ENCODE data around the gene IMMP2L.
"Not testable (repeated sequence)": the region's sequence is repeated elsewhere in the genome, so short reads cannot be mapped to it uniquely, and the experiment has no call there.

Gene IMMP2L

DNA sequence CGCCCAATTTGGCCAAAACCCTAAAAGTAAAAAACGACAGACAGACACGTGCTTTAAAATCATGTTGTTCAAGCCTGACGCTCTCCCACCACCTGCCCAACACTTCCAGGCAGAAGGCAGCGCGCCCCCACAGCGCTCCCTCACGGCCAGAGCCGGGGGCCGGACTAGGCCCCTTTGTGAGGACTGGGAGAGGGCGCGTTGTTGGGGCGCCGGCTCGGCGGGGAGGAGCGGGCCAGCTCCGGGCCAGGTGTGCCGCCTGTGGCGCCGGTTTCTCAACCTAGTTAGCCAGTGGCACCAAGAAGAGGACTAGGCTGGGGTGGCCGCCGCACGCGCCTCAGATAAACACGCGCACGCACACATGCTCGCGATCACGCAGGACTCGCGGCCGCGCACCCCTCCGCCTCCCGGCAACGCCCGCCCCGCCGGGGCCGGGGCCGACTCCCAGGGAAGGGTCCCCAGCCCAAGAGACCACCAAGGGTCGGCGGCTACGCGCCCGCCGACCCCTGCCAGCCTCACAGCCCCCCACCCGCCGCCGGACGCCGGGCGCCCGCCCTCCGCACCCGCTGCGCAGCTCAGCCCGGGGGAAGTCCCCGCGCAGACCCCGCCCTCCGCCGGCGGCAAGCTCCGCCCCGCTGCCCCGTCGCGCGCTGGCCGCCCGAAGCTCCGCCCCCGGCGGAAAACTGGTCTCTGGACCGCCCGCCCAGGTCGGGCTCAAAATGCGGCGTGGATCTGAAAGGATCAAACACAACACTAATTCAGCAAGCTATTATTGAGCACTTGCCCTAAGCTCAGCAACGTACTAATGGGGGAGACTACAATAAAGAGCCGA lies at the start of gene IMMP2L:
IMMP2L (minus strand) TSS at position 589 of the 829 bp plus-strand sequence.
- no peak for FAIRE-seq

DNA sequence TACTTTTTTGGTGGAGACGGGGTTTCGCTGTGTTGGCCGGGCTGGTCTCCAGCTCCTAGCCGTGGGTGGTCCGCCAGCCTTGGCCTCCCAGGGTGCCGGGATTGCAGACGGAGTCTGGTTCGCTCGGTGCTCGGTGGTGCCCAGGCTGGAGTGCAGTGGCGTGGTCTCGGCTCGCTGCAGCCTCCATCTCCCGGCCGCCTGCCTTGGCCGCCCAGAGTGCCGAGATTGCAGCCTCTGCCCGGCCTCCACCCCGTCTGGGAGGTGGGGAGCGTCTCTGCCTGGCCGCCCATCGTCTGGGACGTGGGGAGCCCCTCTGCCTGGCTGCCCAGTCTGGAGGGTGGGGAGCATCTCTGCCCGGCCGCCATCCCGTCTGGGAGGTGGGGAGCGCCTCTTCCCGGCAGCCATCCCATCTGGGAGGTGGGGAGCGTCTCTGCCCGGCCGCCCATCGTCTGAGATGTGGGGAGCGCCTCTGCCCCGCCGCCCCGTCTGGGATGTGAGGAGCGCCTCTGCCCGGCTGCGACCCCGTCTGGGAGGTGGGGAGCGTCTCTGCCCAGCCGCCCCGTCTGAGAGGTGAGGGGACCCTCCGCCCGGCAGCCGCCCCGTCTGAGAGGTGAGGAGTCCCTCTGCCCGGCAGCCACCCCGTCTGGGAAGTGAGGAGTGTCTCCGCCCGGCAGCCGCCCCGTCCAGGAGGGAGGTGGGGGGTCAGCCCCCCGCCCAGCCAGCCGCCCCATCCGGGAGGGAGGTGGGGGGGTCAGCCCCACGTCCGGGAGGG lies 47.4 kb upstream of the IMMP2L start:
- FAIRE-seq: not testable (repeated sequence)

DNA sequence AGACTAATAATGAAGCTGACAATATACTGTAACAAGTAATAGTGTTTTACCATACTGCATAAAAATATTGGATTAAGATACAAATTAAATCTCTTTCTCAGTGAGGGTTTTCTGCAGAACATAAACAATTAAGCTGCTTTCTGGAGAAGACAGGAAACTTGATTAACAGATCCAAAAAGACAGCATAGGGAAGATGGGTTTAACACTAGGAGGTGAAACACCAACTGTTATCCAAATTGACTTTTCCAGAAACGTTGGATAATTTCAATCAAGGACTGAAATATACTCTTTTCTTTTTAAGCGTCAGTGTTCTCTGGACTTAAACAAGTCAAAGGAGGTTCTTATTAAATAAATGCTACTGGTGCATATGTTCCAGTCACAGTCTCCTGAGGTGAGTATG lies 45.3 kb upstream of the IMMP2L start:
- no peak for FAIRE-seq

DNA sequence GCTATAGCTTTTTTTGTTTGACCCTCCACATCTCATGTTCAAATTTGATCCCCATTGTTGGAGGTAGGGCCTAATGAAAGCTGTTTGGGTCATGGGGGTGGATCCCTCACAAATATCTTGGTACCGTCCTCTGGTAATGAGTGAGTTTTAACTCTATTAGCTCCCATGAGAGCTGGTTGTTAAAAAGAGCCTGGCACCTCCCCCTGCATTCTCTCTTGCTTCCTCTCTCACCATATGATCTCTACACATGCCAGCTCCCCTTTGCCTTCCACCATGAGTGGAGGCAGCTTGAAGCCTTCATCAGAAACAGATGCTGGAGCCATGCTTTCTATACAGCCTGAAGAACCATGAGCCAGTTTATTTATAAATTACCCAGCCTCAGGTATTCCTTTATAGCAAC lies 43.0 kb upstream of the IMMP2L start:
- no peak for FAIRE-seq

DNA sequence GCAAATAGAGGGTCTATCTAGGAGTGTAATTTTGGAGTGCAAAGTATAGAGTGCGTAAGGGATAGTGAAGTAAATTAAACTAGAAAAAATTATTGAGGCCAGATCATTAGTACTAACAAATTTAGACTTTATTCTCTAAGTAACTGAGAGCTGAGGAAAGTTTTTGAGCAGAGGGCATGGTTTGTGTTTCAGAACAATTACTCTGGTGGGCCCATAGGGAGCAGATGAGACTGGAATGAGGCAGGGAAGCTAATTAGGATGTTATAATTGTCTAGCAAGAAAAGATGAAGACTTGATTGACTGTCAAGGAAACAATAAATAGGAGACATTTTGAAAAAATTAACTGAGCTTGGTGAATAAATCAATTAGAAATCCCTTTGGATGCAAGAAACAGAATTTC lies 37.8 kb upstream of the IMMP2L start:
- FAIRE-seq: no peak

DNA sequence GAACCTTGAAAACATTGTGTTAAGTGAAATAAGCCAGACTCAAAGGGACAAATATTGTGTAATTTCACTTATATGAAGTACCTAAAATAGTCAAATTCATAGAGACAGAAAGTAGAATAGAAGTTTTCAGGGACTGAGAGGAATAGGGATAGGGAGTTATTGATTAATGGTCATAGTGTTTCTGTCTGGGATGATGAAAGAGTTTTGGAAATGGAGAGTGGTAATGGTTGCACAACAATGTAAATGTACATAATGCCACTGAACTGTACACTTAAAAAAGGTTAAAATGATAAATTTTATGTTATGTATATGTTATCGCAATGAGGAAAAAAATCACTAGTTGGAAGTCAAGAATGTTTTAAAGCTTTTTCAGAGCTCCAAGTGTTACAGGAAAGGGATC lies 33.5 kb upstream of the IMMP2L start:
- FAIRE-seq: no peak

DNA sequence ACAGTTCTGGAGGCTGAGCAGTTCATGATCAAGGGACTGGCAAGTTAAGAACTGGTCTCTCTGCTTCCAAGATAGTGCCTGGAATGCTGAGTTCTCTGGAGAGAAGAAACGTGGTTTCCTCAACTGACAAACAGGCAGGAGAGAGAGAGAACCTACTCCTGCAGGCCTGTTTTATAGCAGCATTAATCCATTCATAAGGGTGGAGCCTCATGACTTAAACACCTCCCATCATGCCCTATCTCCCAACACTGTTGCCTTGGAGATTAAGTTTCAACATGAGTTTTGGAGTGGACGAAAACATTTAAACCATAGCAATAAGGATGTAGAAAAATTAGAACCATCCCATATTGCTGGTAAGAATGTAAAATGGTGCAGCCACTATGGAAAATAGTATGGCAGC lies 32.3 kb upstream of the IMMP2L start:
- FAIRE-seq: no peak

DNA sequence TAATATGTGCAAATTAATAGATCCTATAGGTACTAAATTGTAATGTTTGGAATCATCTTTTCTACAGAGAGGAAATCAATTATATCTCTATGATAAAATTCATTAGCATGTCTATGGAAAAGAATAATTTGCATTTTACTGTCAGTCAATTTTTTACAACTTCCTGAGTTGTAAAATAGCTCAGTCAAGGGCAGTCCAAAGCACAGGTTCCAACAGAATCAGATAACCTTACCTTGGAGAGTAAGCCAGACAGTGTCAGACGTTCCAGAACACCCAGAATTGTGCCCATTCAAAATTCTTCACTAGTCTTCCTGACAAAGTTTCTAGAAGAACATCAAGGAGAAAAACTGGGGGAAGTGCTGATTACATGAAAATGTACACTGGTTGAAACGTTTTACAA lies 31.1 kb upstream of the IMMP2L start:
- no peak for FAIRE-seq

DNA sequence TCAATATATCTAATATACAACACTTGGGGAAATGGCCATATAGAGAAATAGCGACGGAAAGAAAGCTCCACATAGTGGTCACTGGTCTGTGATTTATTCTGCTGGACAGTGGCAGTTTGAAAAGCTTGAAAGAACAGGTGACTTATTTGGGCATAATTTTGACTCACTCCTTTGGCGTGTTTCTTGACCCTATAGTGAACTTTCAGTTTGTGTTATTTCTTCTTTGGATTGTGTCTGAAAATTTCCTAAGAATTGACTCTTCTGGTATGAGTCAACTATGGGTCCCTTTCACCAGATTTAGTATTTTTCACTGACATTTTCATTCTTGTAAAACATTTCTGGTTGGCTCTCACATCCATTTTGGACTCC lies 25.8 kb upstream of the IMMP2L start:
- FAIRE-seq: no peak

DNA sequence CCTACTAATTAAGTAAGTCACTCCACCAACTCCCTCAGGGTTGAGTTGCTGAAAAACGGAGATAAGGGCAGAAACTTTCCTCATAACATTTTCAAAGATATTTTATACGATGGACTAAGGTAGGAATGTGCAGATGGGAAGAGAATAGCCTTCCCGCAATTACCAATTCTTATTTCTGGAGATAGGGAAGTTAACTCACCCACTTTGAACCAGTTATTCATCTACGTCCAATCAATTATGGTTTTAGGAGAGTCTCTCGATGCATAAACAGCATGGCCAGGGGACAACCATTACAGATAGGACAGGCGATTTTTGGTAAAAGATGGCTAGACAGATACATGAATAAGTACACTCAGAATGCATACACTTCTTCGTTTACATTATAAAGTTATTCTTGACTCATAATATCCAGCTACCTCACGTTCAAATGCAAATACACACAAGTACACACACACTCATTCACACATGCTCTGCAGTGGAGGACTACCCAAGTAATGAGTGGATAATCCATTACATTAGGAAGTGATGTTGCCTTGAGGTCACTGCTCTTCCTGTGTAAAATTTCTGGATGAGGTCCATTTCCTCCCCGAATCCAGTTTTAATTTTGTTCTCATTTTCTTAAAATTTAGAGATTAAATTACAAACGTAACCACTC lies 25.2 kb upstream of the IMMP2L start:
- no peak for FAIRE-seq

DNA sequence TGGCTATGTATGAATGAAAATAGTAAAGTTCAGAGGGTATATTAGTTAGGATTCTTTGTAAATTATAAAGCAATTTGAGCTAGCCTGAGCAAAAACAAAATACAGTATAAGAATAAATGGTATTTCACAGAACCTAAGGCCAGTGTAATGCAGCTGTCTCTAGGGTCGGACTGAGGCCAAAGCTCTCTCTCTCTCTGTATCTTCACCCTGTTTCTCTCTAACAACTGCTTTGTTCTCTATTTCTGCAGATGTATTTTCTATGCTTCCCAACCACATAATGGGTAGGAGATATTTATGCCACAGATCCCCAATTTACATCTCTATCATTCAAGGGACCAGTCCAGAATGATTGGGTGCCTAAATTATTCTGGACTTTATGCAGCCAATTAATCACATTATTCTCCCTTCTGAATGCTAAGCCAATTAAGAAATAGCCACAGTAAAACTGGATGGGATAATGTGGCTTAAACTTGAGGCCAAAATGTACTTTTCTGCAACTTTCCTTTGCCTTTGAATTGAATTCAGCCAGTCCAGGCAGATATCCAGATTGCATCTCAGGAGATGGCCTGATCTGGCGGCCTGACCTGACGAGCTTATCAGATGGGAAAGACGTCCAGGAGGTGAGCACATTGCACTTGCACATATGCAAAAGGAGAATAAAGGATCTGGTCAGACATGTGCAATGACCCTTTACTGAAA lies 24.6 kb upstream of the IMMP2L start:
- no peak for FAIRE-seq

DNA sequence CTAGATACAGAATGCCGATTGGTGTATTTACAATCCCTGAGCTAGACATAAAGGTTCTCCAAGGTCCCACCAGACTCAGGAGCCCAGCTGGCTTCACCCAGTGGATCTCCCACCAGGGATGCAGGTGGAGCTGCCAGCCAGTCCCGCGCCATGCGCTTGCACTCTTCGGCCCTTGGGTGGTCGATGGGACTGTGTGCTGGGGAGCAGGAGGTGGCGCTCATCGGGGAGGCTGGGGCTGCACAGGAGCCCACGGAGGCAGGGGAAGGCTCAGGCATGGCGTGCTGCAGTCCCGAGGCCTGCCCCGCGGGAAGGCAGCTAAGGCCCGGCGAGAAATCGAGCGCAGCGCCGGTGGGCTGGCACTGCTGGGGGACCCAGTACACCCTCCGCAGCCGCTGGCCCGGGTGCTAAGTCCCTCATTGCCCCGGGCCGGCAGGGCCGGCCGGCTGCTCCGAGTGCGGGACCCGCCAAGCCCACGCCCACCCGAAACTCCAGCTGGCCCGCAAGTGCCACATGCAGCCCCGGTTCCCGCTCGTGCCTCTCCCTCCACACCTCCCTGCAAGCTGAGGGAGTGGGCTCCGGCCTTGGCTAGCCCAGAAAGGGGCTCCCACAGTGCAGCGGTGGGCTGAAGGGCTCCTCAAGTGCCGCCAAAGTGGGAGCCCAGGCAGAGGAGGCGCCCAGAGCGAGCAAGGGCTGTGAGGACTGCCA lies 19.6 kb upstream of the IMMP2L start:
- not testable (repeated sequence) for FAIRE-seq

DNA sequence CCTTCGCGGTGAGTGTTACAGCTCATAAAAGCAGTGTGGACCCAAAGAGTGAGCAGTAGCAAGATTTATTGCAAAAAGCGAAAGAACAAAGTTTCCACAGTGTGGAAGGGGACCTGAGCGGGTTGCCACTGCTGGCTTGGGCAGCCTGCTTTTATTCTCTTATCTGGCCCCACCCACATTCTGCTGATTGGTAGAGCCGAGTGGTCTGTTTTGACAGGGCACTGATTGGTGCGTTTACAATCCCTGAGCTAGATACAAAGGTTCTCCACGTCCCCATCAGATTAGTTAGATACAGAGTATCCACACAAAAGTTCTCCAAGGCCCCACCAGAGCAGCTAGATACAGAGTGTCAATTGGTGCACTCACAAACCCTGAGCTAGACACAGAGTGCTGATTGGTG lies 18.9 kb upstream of the IMMP2L start:
- not testable (repeated sequence) for FAIRE-seq

DNA sequence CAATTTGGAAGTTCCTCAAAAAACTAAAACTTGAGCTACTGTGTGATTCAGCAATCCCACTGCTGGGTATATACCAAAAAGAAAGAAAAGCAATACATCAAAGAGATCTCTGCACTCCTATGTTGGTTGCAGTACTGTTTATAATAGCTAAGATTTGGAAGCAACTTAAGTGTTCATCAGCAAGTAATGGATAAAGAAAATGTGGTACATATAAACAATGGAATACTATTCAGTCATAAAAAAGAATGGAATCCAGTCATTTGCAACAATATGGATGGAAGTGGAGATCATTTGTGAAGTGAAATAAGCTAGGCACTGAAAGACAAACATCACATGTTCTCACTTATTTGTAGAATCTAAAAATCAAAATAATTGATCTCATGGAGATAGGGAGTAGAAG lies 16.5 kb upstream of the IMMP2L start:
- no peak for FAIRE-seq

DNA sequence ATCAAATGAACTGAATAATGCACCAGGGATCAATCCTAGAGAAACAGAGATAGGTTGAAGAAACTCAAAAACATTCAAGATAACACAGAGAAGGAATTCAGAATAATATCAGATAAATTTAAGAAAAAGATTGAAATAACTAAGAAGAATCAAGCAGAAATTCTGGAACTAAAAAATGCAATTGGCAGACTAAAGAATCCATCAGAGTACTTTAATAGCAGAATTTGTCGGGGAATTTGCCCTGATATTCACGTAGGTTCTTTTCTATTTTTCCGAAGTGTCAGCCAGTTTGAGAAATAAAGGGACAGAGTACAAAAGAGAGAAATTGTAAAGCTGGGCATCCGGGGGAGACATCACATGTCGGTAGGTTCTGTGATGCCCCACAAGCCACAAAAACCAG lies 9.4 kb upstream of the IMMP2L start:
- no peak for FAIRE-seq

DNA sequence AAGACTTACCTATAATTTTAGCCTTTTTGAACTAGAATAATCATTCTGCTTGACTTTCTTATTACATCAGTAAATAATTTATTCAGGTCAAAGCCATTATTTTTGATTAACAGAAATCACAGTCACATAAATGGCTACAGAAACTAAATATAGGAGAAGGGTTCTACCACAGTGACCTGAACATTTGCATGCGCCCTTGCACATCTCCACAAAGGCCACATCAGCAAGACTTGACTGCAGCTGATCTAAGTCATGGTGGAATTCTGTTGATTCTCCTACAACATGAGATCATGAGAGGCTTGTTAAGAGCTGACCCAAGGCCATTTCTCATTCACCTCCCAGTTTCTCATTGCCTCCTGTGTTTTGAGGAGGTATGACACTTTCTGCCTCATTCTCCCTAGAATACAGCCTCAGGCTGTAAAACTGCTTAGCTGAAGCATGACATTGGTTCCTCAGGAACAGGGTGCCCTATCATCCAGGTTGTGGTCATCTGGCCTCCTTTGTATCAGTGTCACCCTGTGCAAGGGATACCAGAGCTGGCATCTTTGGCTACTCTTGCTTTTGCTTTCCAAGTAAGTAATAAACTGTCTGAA lies 6.7 kb upstream of the IMMP2L start:
- no peak for FAIRE-seq

DNA sequence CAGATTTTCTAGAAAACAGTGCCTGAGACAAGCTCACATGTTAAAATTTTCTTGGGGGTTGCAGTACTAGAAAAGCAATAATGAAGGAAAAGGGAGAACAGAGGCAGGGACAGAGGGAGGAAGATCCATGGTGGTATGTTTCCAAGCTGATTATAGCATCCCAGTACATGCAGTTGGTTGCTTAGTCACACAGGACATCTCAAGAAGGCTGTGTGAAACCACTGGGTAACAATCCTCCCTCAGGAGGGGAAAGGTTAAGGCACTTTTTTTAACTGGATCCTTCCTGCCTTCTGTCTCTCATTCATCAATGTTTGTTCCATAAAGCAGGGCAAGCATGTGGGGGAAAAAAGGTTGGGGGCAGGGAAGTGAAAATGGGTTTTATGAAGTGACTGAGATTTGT lies 6.1 kb upstream of the IMMP2L start:
- no peak for FAIRE-seq

DNA sequence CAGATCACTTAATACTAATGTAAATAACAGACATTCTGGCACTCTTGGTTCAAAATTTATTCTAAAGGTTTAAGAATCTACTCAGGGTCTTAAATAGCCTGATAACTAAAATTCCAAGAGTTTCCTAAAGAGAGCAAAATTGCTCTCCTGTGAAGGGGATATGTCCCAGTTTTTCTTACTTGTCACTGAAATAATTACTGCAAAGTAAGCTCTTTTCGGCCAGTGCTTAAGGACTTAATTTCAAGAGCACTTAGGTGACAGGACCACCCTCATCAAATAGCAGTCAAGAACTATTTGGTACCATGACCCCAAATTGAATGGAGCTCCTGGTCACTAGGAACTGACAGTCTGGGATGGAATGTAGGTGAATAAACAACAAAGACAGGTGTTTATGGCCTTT lies 1.8 kb upstream of the IMMP2L start:
- FAIRE-seq: no peak

DNA sequence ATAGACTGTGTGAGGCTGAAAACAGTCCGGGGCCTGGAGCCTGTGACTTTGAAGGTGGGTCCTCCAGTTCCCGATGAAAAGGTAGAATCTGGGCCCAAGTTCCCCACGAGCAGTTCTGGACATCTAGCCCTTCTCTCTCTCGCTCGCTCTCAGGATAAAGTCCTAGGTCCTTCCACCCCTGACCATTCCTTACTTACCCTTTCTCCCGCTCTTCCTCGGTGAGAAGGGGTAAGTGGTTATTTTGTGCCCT lies 713 bp downstream of the IMMP2L start:
- FAIRE-seq: no peak

DNA sequence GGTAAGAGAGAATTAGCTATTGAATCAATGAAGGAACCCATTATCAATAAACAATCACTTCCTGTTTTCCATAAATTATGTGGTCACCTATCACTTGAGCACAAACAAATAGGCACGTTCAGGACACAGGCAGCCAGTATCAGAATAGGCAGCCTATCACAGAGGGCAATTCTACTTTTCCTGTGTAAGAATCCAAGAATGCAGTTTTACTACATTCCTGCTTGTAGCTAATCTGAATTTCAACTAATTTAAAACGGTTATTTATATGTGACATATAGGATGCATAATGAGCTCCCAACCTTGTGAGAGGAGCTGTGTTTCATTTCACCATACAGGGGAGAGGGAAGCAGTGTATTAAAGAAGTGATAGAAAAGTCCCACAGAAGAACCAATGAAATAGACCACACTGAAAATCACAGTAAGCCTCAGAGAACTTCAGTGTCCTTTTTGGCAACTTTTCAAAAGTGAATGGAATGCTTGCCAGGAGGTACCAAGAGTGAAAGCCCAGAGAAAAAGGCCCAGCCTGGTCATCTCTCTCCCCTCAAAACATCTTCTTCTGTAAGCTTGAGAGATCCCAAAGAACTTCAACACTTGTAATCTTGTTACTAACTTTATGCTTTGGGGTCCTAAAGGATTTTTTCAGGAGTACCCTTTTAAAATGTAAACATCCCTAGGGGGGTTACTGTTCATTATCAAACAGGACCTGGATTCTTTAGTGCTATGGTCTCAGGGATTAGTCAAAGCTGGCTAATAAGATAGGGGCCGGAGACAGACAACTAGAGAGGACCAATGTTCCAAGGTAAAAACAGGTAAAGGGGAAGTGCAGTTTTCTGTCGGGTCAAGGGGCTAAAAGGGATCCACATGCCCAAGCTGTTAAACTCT lies 1.3 kb downstream of the IMMP2L start:
- no peak for FAIRE-seq

DNA sequence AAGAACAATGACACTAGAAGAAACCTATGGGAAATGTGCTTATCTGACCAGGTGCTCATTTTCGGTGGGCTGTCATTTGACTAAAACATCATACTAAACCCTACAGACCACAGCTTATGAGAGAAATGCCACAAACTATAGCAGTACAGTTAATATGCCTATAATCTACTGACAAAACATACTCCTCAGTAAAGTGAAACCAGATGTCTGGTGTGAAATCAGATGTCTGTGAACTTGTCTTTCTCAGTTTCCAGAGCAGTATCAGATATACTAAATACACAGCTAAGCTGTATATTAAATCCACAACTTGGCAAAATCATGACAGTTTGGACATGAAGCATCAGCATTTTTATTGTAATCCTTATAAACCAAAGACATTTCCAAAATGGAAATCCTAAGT lies 3.3 kb downstream of the IMMP2L start:
- FAIRE-seq: no peak

DNA sequence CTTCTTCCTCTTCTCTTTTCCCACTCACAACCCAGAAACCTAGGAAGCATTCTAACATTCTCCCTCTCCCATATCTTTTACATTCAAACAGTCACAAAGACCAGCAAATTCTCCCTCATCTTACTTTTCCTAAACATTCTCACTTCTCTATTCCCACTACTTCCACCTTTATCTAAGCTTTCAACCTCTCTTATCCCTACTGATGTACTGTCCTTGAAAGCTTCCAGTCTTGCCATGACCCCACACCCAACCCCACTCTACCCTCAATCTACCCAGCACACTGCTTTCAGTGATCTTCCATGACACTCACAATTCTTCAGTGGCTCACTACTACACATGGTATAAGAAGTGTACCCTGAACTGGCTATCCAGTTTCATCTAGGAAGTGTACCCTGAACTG lies 5.3 kb downstream of the IMMP2L start:
- FAIRE-seq: no peak

Measured in TTC549 (cell line).